ENCODE results near the gene KLK15.

- TF ChIP-seq CTCF (conservative IDR thresholded peaks at IDR 0.05 in 1 of 2, IDR thresholded peaks at IDR 0.05 in 1 of 2; ENCODE audit: extremely low read depth in 1 of 2, insufficient read depth in 1 of 2, low read depth in 1 of 2, low read length in 2 of 2) (no peak), EZH2 (IDR thresholded peaks at IDR 0.05; ENCODE audit: borderline replicate concordance, low read length) (no peak)
Observed at GRCh38 chr19:50819636-50820035, 13.7 kb downstream of the KLK15 start.

Measured in mammary epithelial cell (primary cell).